Nephron progenitor cell (in vitro differentiated cells): ENCODE results near the gene WIPI1.

Experiments
- DNase-seq: peaks from one replicate; pipeline ENCODE4 v3.0.0; 2021
- H3K27ac Mint-ChIP-seq: 2 replicates; pipeline ENCODE4 v1.8.0; 2021; ENCODE audit warnings: mild to moderate bottlenecking, moderate library complexity, mixed read lengths
- H3K27me3 Mint-ChIP-seq: 2 replicates; pipeline ENCODE4 v1.8.0; 2021; ENCODE audit warnings: mild to moderate bottlenecking, low read depth, mixed read lengths; ENCODE audit not compliant: poor library complexity
- H3K36me3 Mint-ChIP-seq: 2 replicates; pipeline ENCODE4 v1.8.0; 2021; ENCODE audit warnings: low read depth, mixed read lengths
- H3K4me1 Mint-ChIP-seq: 2 replicates; pipeline ENCODE4 v1.8.0; 2021; ENCODE audit warnings: mixed read lengths
- H3K4me3 Mint-ChIP-seq: 2 replicates; pipeline ENCODE4 v1.8.0; 2021; ENCODE audit warnings: mild to moderate bottlenecking, moderate library complexity, mixed read lengths
- H3K9me3 Mint-ChIP-seq: 2 replicates; pipeline ENCODE4 v1.8.0; 2021; ENCODE audit warnings: mild to moderate bottlenecking, moderate library complexity, mixed read lengths
- CTCF ChIP-seq: fragments of 200-600 bp; sonication (generic); IDR thresholded peaks from 2 replicates; pipeline ENCODE4 v1.5.0; 2021; ENCODE audit warnings: antibody characterized with exemption

The WIPI1 gene

GRCh38 chr17:68384471-68384870 lies 72.8 kb downstream of the WIPI1 start:
- no peak for TF ChIP-seq CTCF
- Mint-ChIP-seq H3K4me1 (peaks cover 42% of the 10 kb centered on the region), H3K9me3 (no peaks in the 10 kb centered on the region), H3K4me3 (no peak overlapping the region), H3K36me3 (no peaks in the 10 kb centered on the region), H3K27me3 (peaks cover 4% of the 10 kb centered on the region), H3K27ac (no peak overlapping the region)
- DNase-seq: no peak

GRCh38 chr17:68383443-68384321 lies 73.6 kb downstream of the WIPI1 start:
- TF ChIP-seq CTCF: no peak
- Mint-ChIP-seq H3K27me3 (no peaks in the 10 kb centered on the region), H3K4me1 (peaks cover 45% of the 10 kb centered on the region), H3K36me3 (no peaks in the 10 kb centered on the region), H3K9me3 (no peaks in the 10 kb centered on the region), H3K27ac (no peak overlapping the region), H3K4me3 (no peak overlapping the region)
- no peak for DNase-seq

DNA sequence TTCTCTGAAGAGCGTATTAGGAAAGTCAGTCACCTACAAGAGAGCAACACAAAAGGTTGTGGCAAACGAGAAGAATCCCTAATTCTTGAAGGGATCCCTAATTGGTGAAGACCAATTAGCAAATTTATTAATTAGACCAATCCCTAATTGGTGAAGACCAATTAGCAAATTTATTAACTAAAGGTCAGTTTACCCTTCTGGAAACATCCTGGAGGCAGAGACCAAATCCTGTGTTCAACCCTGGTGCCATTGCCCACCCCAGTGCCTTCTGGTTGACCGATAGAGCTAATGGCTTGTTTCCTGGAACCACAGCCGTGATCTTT lies 74.2 kb downstream of the WIPI1 start:
- Mint-ChIP-seq H3K27ac (no peak overlapping the region), H3K27me3 (no peaks in the 10 kb centered on the region), H3K36me3 (no peaks in the 10 kb centered on the region), H3K4me3 (no peak overlapping the region), H3K9me3 (no peaks in the 10 kb centered on the region), H3K4me1 (peaks cover 51% of the 10 kb centered on the region)
- no peak for DNase-seq
- TF ChIP-seq CTCF: no peak

GRCh38 chr17:68382582-68383085 lies 74.7 kb downstream of the WIPI1 start:
- Mint-ChIP-seq H3K27me3 (peaks cover 4% of the 10 kb centered on the region), H3K4me3 (no peak overlapping the region), H3K9me3 (no peaks in the 10 kb centered on the region), H3K36me3 (no peaks in the 10 kb centered on the region), H3K4me1 (peaks cover 53% of the 10 kb centered on the region), H3K27ac (no peak overlapping the region)
- no peak for DNase-seq
- TF ChIP-seq CTCF: no peak

GRCh38 chr17:68381076-68381900 lies 76.0 kb downstream of the WIPI1 start:
- Mint-ChIP-seq H3K4me1 (peaks cover 61% of the 10 kb centered on the region), H3K27ac (peak overlapping the region; percentile 57), H3K36me3 (no peaks in the 10 kb centered on the region), H3K9me3 (no peaks in the 10 kb centered on the region), H3K27me3 (peaks cover 4% of the 10 kb centered on the region), H3K4me3 (no peak overlapping the region)
- TF ChIP-seq CTCF: no peak
- no peak for DNase-seq
